ENCODE measurements around the gene NHLH1.

The NHLH1 gene

DNA sequence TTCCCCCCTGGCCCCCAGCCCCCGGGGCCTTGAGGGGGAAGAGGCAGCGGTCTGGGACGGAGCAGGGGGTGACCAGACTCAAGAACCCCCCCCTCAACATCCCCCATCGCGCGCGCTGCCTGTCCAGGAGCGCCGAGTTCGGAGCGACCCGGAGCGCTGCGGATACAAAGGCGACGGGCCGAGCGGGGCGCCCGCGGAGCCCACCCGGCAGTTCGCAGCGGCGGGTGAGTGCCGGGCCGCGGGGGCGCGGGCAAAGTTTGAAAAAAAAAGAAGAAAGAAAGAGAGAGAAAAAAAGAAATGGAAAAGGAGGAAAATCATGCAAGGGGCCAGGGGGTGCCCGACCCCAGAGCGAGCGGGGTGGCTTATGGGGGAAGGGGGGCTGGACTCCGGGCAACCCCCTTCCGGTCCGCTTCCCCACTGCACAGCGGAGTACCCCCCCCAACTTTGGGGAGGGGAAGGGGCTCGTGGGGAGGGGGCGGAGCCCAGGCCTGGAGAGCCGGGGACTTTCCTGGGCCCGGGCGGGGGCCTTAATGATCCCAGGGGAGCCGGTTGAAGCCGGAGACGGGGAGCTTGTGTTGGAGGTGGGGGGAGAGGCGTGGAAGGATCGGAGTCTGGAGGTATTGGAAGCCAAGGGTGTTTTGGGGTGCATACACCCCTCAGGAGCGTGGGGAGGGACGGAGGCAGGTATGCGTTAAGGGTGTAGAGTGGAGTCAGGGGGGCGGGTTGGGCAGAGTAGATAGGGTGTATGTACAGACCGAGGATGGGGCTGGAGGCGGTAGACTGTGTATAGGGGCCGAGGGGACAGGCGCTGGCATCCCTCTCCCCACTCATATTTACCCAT, 34.0 kb downstream of the NHLH1 start:
- DNase-seq: no peak
- H2BK12ac ChIP-seq (ENCODE audit: low read length): no peak overlapping the region
- H3K27me3 ChIP-seq (ENCODE audit: insufficient read depth, low read length): no peaks in the 10 kb centered on the region
- peaks cover 8% of the 10 kb centered on the region for H3K79me2 ChIP-seq (ENCODE audit: control insufficient read depth, insufficient read depth, low read length, poor library complexity)
- peaks cover 15 to 33% of the 10 kb centered on the region in 2 experiments for H3K4me1 ChIP-seq (ENCODE audit: control insufficient read depth in 1 of 2, insufficient read depth in 2 of 2, low read length in 2 of 2)
- peak overlapping the region; percentile 76 for H4K12ac ChIP-seq (ENCODE audit: low read depth, low read length)
- no peak overlapping the region for H3K23ac ChIP-seq (ENCODE audit: low read length)
- peak overlapping the region; percentile 11 for H2AK5ac ChIP-seq (ENCODE audit: low read length)
- no peaks in the 10 kb centered on the region for H3K36me3 ChIP-seq (ENCODE audit: control insufficient read depth in 1 of 2, insufficient read depth in 2 of 2, low read length in 2 of 2)
- peak overlapping the region; percentile 82 for H4K8ac ChIP-seq (ENCODE audit: low read depth, low read length)
- peak overlapping the region; percentile 96 for H4K91ac ChIP-seq (ENCODE audit: low read depth, low read length)
- H3K9ac ChIP-seq (ENCODE audit: low read length): peak overlapping the region; percentile 74
- peak overlapping the region; percentile 87 for H3K4me3 ChIP-seq (ENCODE audit: low read depth, low read length)
- no CpG with 5 or more reads among the region's 55 CpGs for WGBS (ENCODE audit: extremely low coverage, insufficient coverage, insufficient read length)
- H3K4me2 ChIP-seq (ENCODE audit: low read length): peak overlapping the region; percentile 95
- peak overlapping the region; percentile 93 for H3K18ac ChIP-seq (ENCODE audit: low read length)
- peak overlapping the region; percentile 70 for H2AFZ ChIP-seq (ENCODE audit: insufficient read depth, low read length, poor library complexity)
- H3K27ac ChIP-seq (ENCODE audit: low read depth, low read length): peak overlapping the region; percentile 34
- peak overlapping the region; percentile 77 for H2BK5ac ChIP-seq (ENCODE audit: low read depth, low read length, poor library complexity)
- peak overlapping the region; percentile 93 for H3K4ac ChIP-seq (ENCODE audit: low read depth, low read length)
- peak overlapping the region; percentile 96 for H3K14ac ChIP-seq (ENCODE audit: low read length)
- peaks cover 13% of the 10 kb centered on the region for H3K79me1 ChIP-seq (ENCODE audit: low read length)
- H2BK120ac ChIP-seq (ENCODE audit: insufficient read depth, low read length, poor library complexity): peak overlapping the region; percentile 78
- no peaks in the 10 kb centered on the region for H3K9me3 ChIP-seq (ENCODE audit: insufficient read depth, low read depth, low read length)

DNA sequence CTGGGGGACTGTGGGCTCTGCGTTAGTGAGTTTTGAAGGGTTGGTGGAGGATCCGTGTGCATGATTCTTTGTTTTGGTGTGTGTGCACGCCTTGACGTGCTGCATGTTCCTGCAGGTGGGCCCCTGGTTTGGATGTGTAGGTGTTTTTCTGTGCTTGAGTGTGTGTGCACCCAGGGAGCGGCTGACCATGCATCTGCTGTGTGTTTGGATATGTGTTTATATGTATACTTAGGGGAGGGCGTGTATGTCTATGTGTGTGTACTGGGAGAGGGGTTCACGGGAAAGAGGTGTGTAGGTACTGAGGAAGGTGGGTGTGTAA, 34.6 kb downstream of the NHLH1 start:
- peak overlapping the region; percentile 80 for H3K14ac ChIP-seq (ENCODE audit: low read length)
- WGBS (ENCODE audit: extremely low coverage, insufficient coverage, insufficient read length): no CpG with 5 or more reads among the region's 7 CpGs
- H4K12ac ChIP-seq (ENCODE audit: low read depth, low read length): peak overlapping the region; percentile 67

DNA sequence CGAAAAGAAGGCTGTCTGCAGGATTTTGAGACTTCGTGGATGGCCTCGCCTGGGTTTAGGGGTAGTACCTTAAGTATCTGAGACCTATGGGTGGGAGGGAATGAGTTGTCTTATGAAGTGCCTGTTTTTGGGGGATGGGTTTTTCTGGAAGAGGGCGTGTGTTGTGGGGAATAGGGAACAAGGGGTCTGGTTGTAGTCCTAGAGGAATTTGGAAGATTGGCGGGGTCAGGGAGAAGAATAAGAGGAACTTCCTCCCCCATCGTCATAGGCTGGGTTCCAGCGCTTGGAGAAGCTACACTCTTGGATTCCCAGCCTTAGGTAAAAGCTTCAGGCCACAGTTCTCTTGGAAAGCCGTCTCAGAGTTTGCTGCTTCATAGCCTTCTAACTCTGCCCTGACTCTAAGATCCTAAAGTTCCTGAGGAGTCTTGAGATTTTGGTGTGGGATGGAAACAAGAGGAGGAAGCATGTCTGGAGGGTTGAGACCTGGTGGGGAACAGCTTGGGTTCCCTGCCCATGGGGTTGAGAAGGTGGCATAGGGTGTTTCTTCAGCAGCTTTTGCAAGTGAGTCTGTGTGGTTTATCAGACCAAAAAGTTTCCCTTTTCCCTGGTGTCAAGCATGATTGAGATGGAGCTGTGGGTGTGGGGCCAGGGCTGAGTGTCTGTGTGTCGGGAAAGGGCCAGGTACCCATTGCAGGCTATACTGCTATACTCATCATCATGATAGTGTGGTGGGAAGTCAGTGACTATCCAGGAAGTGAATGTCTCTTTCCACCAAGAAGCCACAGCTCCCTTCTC, 35.3 kb downstream of the NHLH1 start:
- Histone ChIP-seq H3K4ac (ENCODE audit: low read depth, low read length) (no peak overlapping the region), H3K9ac (ENCODE audit: low read length) (no peak overlapping the region), H4K91ac (ENCODE audit: low read depth, low read length) (no peak overlapping the region), H3K79me1 (ENCODE audit: low read length) (peaks cover 14% of the 10 kb centered on the region), H3K36me3 (ENCODE audit: control insufficient read depth in 1 of 2, insufficient read depth in 2 of 2, low read length in 2 of 2) (no peaks in the 10 kb centered on the region), H4K12ac (ENCODE audit: low read depth, low read length) (no peak overlapping the region), H3K18ac (ENCODE audit: low read length) (no peak overlapping the region), H3K27ac (ENCODE audit: low read depth, low read length) (no peak overlapping the region), H3K4me3 (ENCODE audit: low read depth, low read length) (no peak overlapping the region), H3K27me3 (ENCODE audit: insufficient read depth, low read length) (no peaks in the 10 kb centered on the region), H2AK5ac (ENCODE audit: low read length) (no peak overlapping the region), H3K79me2 (ENCODE audit: control insufficient read depth, insufficient read depth, low read length, poor library complexity) (peaks cover 9% of the 10 kb centered on the region), H2BK120ac (ENCODE audit: insufficient read depth, low read length, poor library complexity) (no peak overlapping the region), H3K14ac (ENCODE audit: low read length) (no peak overlapping the region), H2AFZ (ENCODE audit: insufficient read depth, low read length, poor library complexity) (no peak overlapping the region), H3K23ac (ENCODE audit: low read length) (no peak overlapping the region), H2BK5ac (ENCODE audit: low read depth, low read length, poor library complexity) (no peak overlapping the region), H4K8ac (ENCODE audit: low read depth, low read length) (no peak overlapping the region), H2BK12ac (ENCODE audit: low read length) (no peak overlapping the region), H3K4me2 (ENCODE audit: low read length) (peak overlapping the region; percentile 95), H3K9me3 (ENCODE audit: insufficient read depth, low read depth, low read length) (no peaks in the 10 kb centered on the region), H3K4me1 (ENCODE audit: control insufficient read depth in 1 of 2, insufficient read depth in 2 of 2, low read length in 2 of 2) (peaks cover 17 to 35% of the 10 kb centered on the region in 2 experiments)
- WGBS (ENCODE audit: extremely low coverage, insufficient coverage, insufficient read length): no CpG with 5 or more reads among the region's 9 CpGs
- DNase-seq: no peak

More for the DNA sequence above, 34.6 kb downstream of the NHLH1 start:
- Histone ChIP-seq H3K79me1 (ENCODE audit: low read length) (peaks cover 13% of the 10 kb centered on the region), H3K23ac (ENCODE audit: low read length) (peak overlapping the region; percentile 50), H3K9me3 (ENCODE audit: insufficient read depth, low read depth, low read length) (no peaks in the 10 kb centered on the region), H2AFZ (ENCODE audit: insufficient read depth, low read length, poor library complexity) (no peak overlapping the region), H3K4ac (ENCODE audit: low read depth, low read length) (peak overlapping the region; percentile 48), H3K4me3 (ENCODE audit: low read depth, low read length) (peak overlapping the region; percentile 87), H3K36me3 (ENCODE audit: control insufficient read depth in 1 of 2, insufficient read depth in 2 of 2, low read length in 2 of 2) (no peaks in the 10 kb centered on the region), H2BK120ac (ENCODE audit: insufficient read depth, low read length, poor library complexity) (no peak overlapping the region), H3K9ac (ENCODE audit: low read length) (peak overlapping the region; percentile 74), H2AK5ac (ENCODE audit: low read length) (no peak overlapping the region), H4K8ac (ENCODE audit: low read depth, low read length) (no peak overlapping the region), H2BK12ac (ENCODE audit: low read length) (no peak overlapping the region), H3K27ac (ENCODE audit: low read depth, low read length) (no peak overlapping the region), H2BK5ac (ENCODE audit: low read depth, low read length, poor library complexity) (no peak overlapping the region), H3K18ac (ENCODE audit: low read length) (peak overlapping the region; percentile 44), H3K4me1 (ENCODE audit: control insufficient read depth in 1 of 2, insufficient read depth in 2 of 2, low read length in 2 of 2) (peaks cover 15 to 33% of the 10 kb centered on the region in 2 experiments), H4K91ac (ENCODE audit: low read depth, low read length) (peak overlapping the region; percentile 23), H3K79me2 (ENCODE audit: control insufficient read depth, insufficient read depth, low read length, poor library complexity) (peaks cover 8% of the 10 kb centered on the region), H3K4me2 (ENCODE audit: low read length) (peak overlapping the region; percentile 95), H3K27me3 (ENCODE audit: insufficient read depth, low read length) (no peaks in the 10 kb centered on the region)
- no peak for DNase-seq

DNA sequence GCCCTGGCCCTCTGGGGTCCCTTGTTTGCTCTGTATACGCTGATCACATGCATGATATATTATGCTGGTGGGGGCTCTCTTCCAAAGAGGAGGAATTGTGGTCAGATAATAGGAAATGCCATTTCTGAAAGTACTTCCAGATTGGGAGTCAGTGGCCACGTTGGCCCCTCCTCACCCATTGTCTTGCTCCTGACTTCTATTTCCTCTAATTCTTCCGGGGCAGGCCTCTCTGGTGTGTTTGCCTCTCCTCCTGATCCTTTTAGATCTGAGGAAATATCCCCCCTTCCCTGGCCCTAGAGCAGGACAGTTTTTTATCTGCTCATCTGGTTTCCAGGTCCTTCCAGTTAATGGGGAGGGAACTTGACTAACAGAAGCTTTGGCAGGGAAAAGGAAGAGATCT, 36.4 kb downstream of the NHLH1 start:
- no peak overlapping the region for H3K4me2 ChIP-seq (ENCODE audit: low read length)
- no peak overlapping the region for H3K4ac ChIP-seq (ENCODE audit: low read depth, low read length)
- H3K27me3 ChIP-seq (ENCODE audit: insufficient read depth, low read length): no peaks in the 10 kb centered on the region
- no peak overlapping the region for H3K18ac ChIP-seq (ENCODE audit: low read length)
- H4K91ac ChIP-seq (ENCODE audit: low read depth, low read length): no peak overlapping the region
- peaks cover 23% of the 10 kb centered on the region for H3K79me1 ChIP-seq (ENCODE audit: low read length)
- peaks cover 27 to 46% of the 10 kb centered on the region in 2 experiments for H3K4me1 ChIP-seq (ENCODE audit: control insufficient read depth in 1 of 2, insufficient read depth in 2 of 2, low read length in 2 of 2)
- H3K14ac ChIP-seq (ENCODE audit: low read length): no peak overlapping the region
- H3K4me3 ChIP-seq (ENCODE audit: low read depth, low read length): no peak overlapping the region
- H2BK5ac ChIP-seq (ENCODE audit: low read depth, low read length, poor library complexity): no peak overlapping the region
- no peak overlapping the region for H2BK120ac ChIP-seq (ENCODE audit: insufficient read depth, low read length, poor library complexity)
- H4K12ac ChIP-seq (ENCODE audit: low read depth, low read length): no peak overlapping the region
- no peak overlapping the region for H2BK12ac ChIP-seq (ENCODE audit: low read length)
- peaks cover 12% of the 10 kb centered on the region for H3K79me2 ChIP-seq (ENCODE audit: control insufficient read depth, insufficient read depth, low read length, poor library complexity)
- no peak overlapping the region for H4K8ac ChIP-seq (ENCODE audit: low read depth, low read length)
- H3K23ac ChIP-seq (ENCODE audit: low read length): no peak overlapping the region
- no peaks in the 10 kb centered on the region for H3K9me3 ChIP-seq (ENCODE audit: insufficient read depth, low read depth, low read length)
- no peak overlapping the region for H2AK5ac ChIP-seq (ENCODE audit: low read length)
- no peak for DNase-seq
- no peaks in the 10 kb centered on the region for H3K36me3 ChIP-seq (ENCODE audit: control insufficient read depth in 1 of 2, insufficient read depth in 2 of 2, low read length in 2 of 2)
- no peak overlapping the region for H3K27ac ChIP-seq (ENCODE audit: low read depth, low read length)
- no peak overlapping the region for H3K9ac ChIP-seq (ENCODE audit: low read length)
- no peak overlapping the region for H2AFZ ChIP-seq (ENCODE audit: insufficient read depth, low read length, poor library complexity)
- no CpG with 5 or more reads among the region's 3 CpGs for WGBS (ENCODE audit: extremely low coverage, insufficient coverage, insufficient read length)
